Measurements from ENCODE around the gene GALNT18. TPM values are rescaled to one million over a fixed set of nuclear protein-coding genes. Genes with fewer than 3 reads are reported as not detected.

The GALNT18 gene
- polyA plus RNA-seq, 1 donor from 2014 or later = 7.6 TPM

GRCh38 chr11:11540157-11540556 is 81.6 kb downstream of the GALNT18 start:
- no peaks in the 10 kb centered on the region for H3K79me2 ChIP-seq (replicated peaks; ENCODE audit: insufficient read depth, low read length)
- H3F3A ChIP-seq (ENCODE audit: insufficient read depth, low read length, poor library complexity, severe bottlenecking) = no peaks in the 10 kb centered on the region
- H3K4me3 ChIP-seq (ENCODE audit: low read length) = no peak overlapping the region
- H3K36me3 ChIP-seq (ENCODE audit: insufficient read depth, low read length) = no peaks in the 10 kb centered on the region
- no peak overlapping the region for H3K27ac ChIP-seq (ENCODE audit: low read length)
- H2AFZ ChIP-seq (ENCODE audit: low read depth, low read length) = no peak overlapping the region
- H3K4me2 ChIP-seq (ENCODE audit: low read length) = no peak overlapping the region
- H3K9me2 ChIP-seq (ENCODE audit: insufficient read depth, low read length) = no peaks in the 10 kb centered on the region
- TF ChIP-seq POLR2AphosphoS5 (IDR thresholded peaks at IDR 0.05) (no peak), REST (IDR thresholded peaks at IDR 0.05; ENCODE audit: borderline replicate concordance) (no peak), EP300 (conservative IDR thresholded peaks at IDR 0.05; ENCODE audit: poor library complexity, severe bottlenecking) (no peak), RAD21 (conservative IDR thresholded peaks at IDR 0.05) (no peak), MXI1 (conservative IDR thresholded peaks at IDR 0.05; ENCODE audit: poor library complexity, severe bottlenecking) (no peak), SMC3 (conservative IDR thresholded peaks at IDR 0.05; ENCODE audit: poor library complexity) (no peak), TAF1 (IDR thresholded peaks at IDR 0.05; ENCODE audit: low read depth) (no peak), CTCF (IDR thresholded peaks at IDR 0.05; ENCODE audit: poor library complexity, severe bottlenecking) (no peak), EZH2 (IDR thresholded peaks at IDR 0.05; ENCODE audit: borderline replicate concordance, insufficient read depth, low read length, poor library complexity, severe bottlenecking) (no peak)
- H3K9ac ChIP-seq (ENCODE audit: low read length) = no peak overlapping the region
- no peaks in the 10 kb centered on the region for H3K27me3 ChIP-seq (ENCODE audit: insufficient read depth, low read depth, low read length)
- H4K20me1 ChIP-seq (ENCODE audit: insufficient read depth) = no peaks in the 10 kb centered on the region
- no peaks in the 10 kb centered on the region for H3K9me3 ChIP-seq (ENCODE audit: low read length)

- Histone ChIP-seq H3K27me3 (ENCODE audit: insufficient read depth, low read depth, low read length) (no peaks in the 10 kb centered on the region), H3K27ac (ENCODE audit: low read length) (no peak overlapping the region), H2AFZ (ENCODE audit: low read depth, low read length) (no peak overlapping the region), H3K36me3 (ENCODE audit: insufficient read depth, low read length) (no peaks in the 10 kb centered on the region), H3K4me2 (ENCODE audit: low read length) (no peak overlapping the region), H4K20me1 (ENCODE audit: insufficient read depth) (no peaks in the 10 kb centered on the region), H3K9me2 (ENCODE audit: insufficient read depth, low read length) (no peaks in the 10 kb centered on the region), H3K4me3 (ENCODE audit: low read length) (no peak overlapping the region), H3K9me3 (ENCODE audit: low read length) (no peaks in the 10 kb centered on the region), H3K79me2 (replicated peaks; ENCODE audit: insufficient read depth, low read length) (no peaks in the 10 kb centered on the region), H3F3A (ENCODE audit: insufficient read depth, low read length, poor library complexity, severe bottlenecking) (no peaks in the 10 kb centered on the region), H3K9ac (ENCODE audit: low read length) (no peak overlapping the region)
- TF ChIP-seq REST (IDR thresholded peaks at IDR 0.05; ENCODE audit: borderline replicate concordance) = no peak
- no peak for TF ChIP-seq POLR2AphosphoS5 (IDR thresholded peaks at IDR 0.05)
- TF ChIP-seq SMC3 (conservative IDR thresholded peaks at IDR 0.05; ENCODE audit: poor library complexity) = no peak
- no peak for TF ChIP-seq TAF1 (IDR thresholded peaks at IDR 0.05; ENCODE audit: low read depth)
- TF ChIP-seq RAD21 (conservative IDR thresholded peaks at IDR 0.05) = no peak
- TF ChIP-seq EP300 (conservative IDR thresholded peaks at IDR 0.05; ENCODE audit: poor library complexity, severe bottlenecking) = no peak
- no peak for TF ChIP-seq MXI1 (conservative IDR thresholded peaks at IDR 0.05; ENCODE audit: poor library complexity, severe bottlenecking)
- no peak for TF ChIP-seq CTCF (IDR thresholded peaks at IDR 0.05; ENCODE audit: poor library complexity, severe bottlenecking)
- no peak for TF ChIP-seq EZH2 (IDR thresholded peaks at IDR 0.05; ENCODE audit: borderline replicate concordance, insufficient read depth, low read length, poor library complexity, severe bottlenecking)
Observed at GRCh38 chr11:11538277-11538960, 83.4 kb downstream of the GALNT18 start.

All from neural cell (in vitro differentiated cells).